CD4-positive, alpha-beta T cell (primary cell): ENCODE measurements around the gene KCNMB1. TPM values are rescaled to one million over a fixed set of nuclear protein-coding genes. Genes with fewer than 3 reads are reported as not detected.

ENCODE experiments used
- ATAC-seq: fragments of 200-7000 bp; cut with Tn5 transposase; one replicate; pipeline ENCODE4 v1.10.0; 2022; ENCODE audit warnings: mild to moderate bottlenecking; ENCODE audit not compliant: poor library complexity
- CTCF ChIA-PET: fragments of 350-600 bp; sonication (Branson Sonifier 250); formaldehyde crosslinking; loops from one replicate; lab custom pipeline; 2021; ENCODE audit warnings: antibody characterized with exemption, inconsistent platforms; lab: Charles Lee
- POLR2A ChIA-PET: fragments of 350-600 bp; sonication (Branson Sonifier 250); formaldehyde crosslinking; loops from one replicate; lab custom pipeline; 2021; ENCODE audit warnings: antibody characterized with exemption, inconsistent platforms; lab: Charles Lee
- DNase-seq, 14 experiments: peaks; one replicate each; pipeline ENCODE4 v3.0.0-alpha.2; 2013 to 2020; ENCODE audit warnings: mixed read lengths in 2 of 14
- H3K27ac ChIP-seq, 2 donors: one replicate each; pipeline versions ENCODE4 v1.5.1 to v1.7.0; 2013; ENCODE audit warnings: low read length in 2 of 2, low read depth in 1 of 2, mild to moderate bottlenecking in 1 of 2
- H3K27me3 ChIP-seq, 2 experiments: 1 replicate in 1 of 2; 2 replicates in 1 of 2; pipeline versions ENCODE4 v1.6.1 to v1.7.0; 2013; ENCODE audit warnings: low read length in 2 of 2, control low read depth in 1 of 2, mild to moderate bottlenecking in 1 of 2, moderate library complexity in 1 of 2; ENCODE audit not compliant: insufficient read depth in 2 of 2, control insufficient read depth in 1 of 2
- H3K36me3 ChIP-seq: one replicate; pipeline ENCODE4 v1.6.1; 2013; ENCODE audit warnings: low read length, control low read depth; ENCODE audit not compliant: insufficient read depth
- H3K4me1 ChIP-seq: one replicate; pipeline ENCODE4 v1.6.1; 2013; ENCODE audit warnings: low read length, control low read depth; ENCODE audit not compliant: insufficient read depth
- H3K4me3 ChIP-seq: one replicate; pipeline ENCODE4 v1.5.1; 2013; ENCODE audit warnings: mild to moderate bottlenecking, low read length, moderate library complexity
- H3K9me3 ChIP-seq, 2 experiments: 1 replicate in 1 of 2; 2 replicates in 1 of 2; pipeline versions ENCODE4 v1.6.1 to v1.7.0; 2013; ENCODE audit warnings: low read length in 2 of 2, mild to moderate bottlenecking in 2 of 2, control low read depth in 1 of 2, moderate library complexity in 1 of 2; ENCODE audit not compliant: control insufficient read depth in 1 of 2, insufficient read depth in 1 of 2
- H3K27ac Mint-ChIP-seq: one replicate; pipeline ENCODE4 v1.8.0; 2020; ENCODE audit warnings: mixed read lengths
- H3K27me3 Mint-ChIP-seq: one replicate; pipeline ENCODE4 v1.8.0; 2021; ENCODE audit warnings: mixed read lengths
- H3K36me3 Mint-ChIP-seq: one replicate; pipeline ENCODE4 v1.8.0; 2021; ENCODE audit warnings: low read depth, mixed read lengths
- H3K4me1 Mint-ChIP-seq: one replicate; pipeline ENCODE4 v1.8.0; 2021; ENCODE audit warnings: low read depth, mixed read lengths
- H3K4me3 Mint-ChIP-seq: one replicate; pipeline ENCODE4 v1.8.0; 2020; ENCODE audit warnings: mild to moderate bottlenecking, mixed read lengths
- H3K9me3 Mint-ChIP-seq: one replicate; pipeline ENCODE4 v1.8.0; 2020; ENCODE audit warnings: mixed read lengths
- CTCF ChIP-seq: fragments of 200-600 bp; IDR thresholded peaks from one replicate; pipeline ENCODE4 v1.8.0; 2022; ENCODE audit warnings: antibody characterized with exemption, mild to moderate bottlenecking
- intact Hi-C, 2 experiments: fragments of 100-400 bp; cut with DNase I in 1 of 2; cut with micrococcal nuclease in 1 of 2; formaldehyde crosslinking; loops; one replicate each; pipeline versions ENCODE4 v1.15.1 to v1.9.0; 2023 to 2025; cut with DNase I, micrococcal nuclease
- total RNA-seq, 174 experiments: library from RNA in 2 of 174; stranded (reverse) in 2 of 174; gene quantifications; one replicate each; pipeline ENCODE4 v1.2.3 and lab custom pipeline; 2021 to 2026

Gene KCNMB1
- total RNA-seq, 2 experiments from 2014 or later = 0.06 to 0.11 TPM

GRCh38 chr5:170337045-170337733 is 52.0 kb downstream of the KCNMB1 start:
- Mint-ChIP-seq H3K27me3 (no peaks in the 10 kb centered on the region), H3K4me1 (peaks cover 40% of the 10 kb centered on the region), H3K4me3 (peak overlapping the region; percentile 80), H3K36me3 (no peaks in the 10 kb centered on the region), H3K27ac (no peak overlapping the region), H3K9me3 (no peaks in the 10 kb centered on the region)
- Histone ChIP-seq H3K9me3 (no peaks in the 10 kb centered on the region), H3K36me3 (no peaks in the 10 kb centered on the region), H3K27me3 (no peaks in the 10 kb centered on the region), H3K4me3 (no peak overlapping the region), H3K4me1 (peaks cover 70% of the 10 kb centered on the region), H3K27ac (peak overlapping the region in 1 of 2 donors; percentile 72)
- ATAC-seq (no peak), DNase-seq (no peak)
- intact Hi-C loops = no loop called here
- TF ChIP-seq CTCF = no peak
- ChIA-PET CTCF (interaction anchor here (1.5 to 4.1 kb wide), 6 partner anchors 42 to 110 kb away, joined by 4 to 73 read pairs (median 20); no protein-coding TSS in a partner anchor), POLR2A (interaction anchor here (1.9 to 2.3 kb wide), 6 partner anchors 34 to 75 kb away, joined by 6 to 26 read pairs (median 12); no protein-coding TSS in a partner anchor)

GRCh38 chr5:170336065-170336464 is 53.1 kb downstream of the KCNMB1 start:
- DNase-seq = peak in 3 of 14 experiments; percentile 32 to 40 (median 33)
- CTCF ChIA-PET = interaction anchor here (1.5 kb wide), 2 partner anchors 41 to 62 kb away, joined by 4 read pairs; no protein-coding TSS in a partner anchor
- no peaks in the 10 kb centered on the region for H3K27me3 Mint-ChIP-seq
- H3K9me3 ChIP-seq = no peaks in the 10 kb centered on the region
- no peak overlapping the region for H3K27ac Mint-ChIP-seq
- no peak overlapping the region for H3K4me3 ChIP-seq
- H3K27me3 ChIP-seq = no peaks in the 10 kb centered on the region
- H3K36me3 Mint-ChIP-seq = no peaks in the 10 kb centered on the region
- peak overlapping the region; percentile 80 for H3K4me3 Mint-ChIP-seq
- intact Hi-C loops = no loop called here
- peak overlapping the region; percentile 60 to 72 for H3K27ac ChIP-seq
- TF ChIP-seq CTCF = no peak
- no peak for ATAC-seq
- H3K4me1 Mint-ChIP-seq = peaks cover 40% of the 10 kb centered on the region
- H3K36me3 ChIP-seq = no peaks in the 10 kb centered on the region
- no peaks in the 10 kb centered on the region for H3K9me3 Mint-ChIP-seq
- peaks cover 81% of the 10 kb centered on the region for H3K4me1 ChIP-seq
- POLR2A ChIA-PET = no interaction called here

DNA sequence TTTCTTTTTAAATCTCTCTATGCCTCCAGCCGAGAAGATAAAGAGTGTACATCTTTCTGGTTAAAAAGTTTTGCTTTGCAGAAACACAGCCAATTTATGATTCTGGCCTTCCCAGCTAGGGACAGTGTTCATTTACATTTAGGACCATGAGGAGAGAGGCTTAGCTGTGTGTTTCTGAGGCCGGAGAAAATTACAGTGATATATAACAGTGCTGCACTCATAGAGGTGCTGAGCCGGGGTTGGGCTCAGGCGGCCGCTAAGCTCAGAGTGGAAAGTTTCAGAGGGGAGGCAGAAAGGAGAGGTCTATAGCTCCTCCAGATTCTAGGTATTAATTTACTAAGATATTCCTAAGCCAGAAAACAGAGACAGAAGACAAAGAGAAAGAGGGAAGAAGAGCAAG is 54.5 kb downstream of the KCNMB1 start:
- intact Hi-C loops = loop anchor here in 1 of 2 experiments (1.0 kb wide), 1 partner anchor 37 kb away; the partner anchor contains the start of gene LCP2
- ATAC-seq = no peak
- POLR2A ChIA-PET = interaction anchor here (0.7 to 5.9 kb wide), 12 partner anchors 11 to 1840 kb away, joined by 3 to 236 read pairs (median 24); partner anchors contain the start of gene LCP2
- Histone ChIP-seq H3K27ac (peak overlapping the region; percentile 95 to 97), H3K9me3 (no peaks in the 10 kb centered on the region), H3K27me3 (no peaks in the 10 kb centered on the region), H3K4me3 (no peak overlapping the region), H3K36me3 (no peaks in the 10 kb centered on the region), H3K4me1 (peaks cover 95% of the 10 kb centered on the region)
- Mint-ChIP-seq H3K4me3 (peak overlapping the region; percentile 78), H3K36me3 (no peaks in the 10 kb centered on the region), H3K4me1 (peaks cover 40% of the 10 kb centered on the region), H3K9me3 (no peaks in the 10 kb centered on the region), H3K27me3 (no peaks in the 10 kb centered on the region), H3K27ac (no peak overlapping the region)
- no peak for TF ChIP-seq CTCF
- DNase-seq = peak in 5 of 14 experiments; percentile 17 to 41 (median 28)
- CTCF ChIA-PET = interaction anchor here (1.2 to 2.6 kb wide), 9 partner anchors 30 to 109 kb away, joined by 3 to 20 read pairs (median 5); partner anchors contain the start of gene LCP2
